Keratinocyte (primary cell): Measurements from ENCODE around the gene GTF3C5. TPM values are rescaled to one million over a fixed set of nuclear protein-coding genes. Genes with fewer than 3 reads are reported as not detected.

Experiments
- DNase-seq: peaks from one replicate; pipeline ENCODE4 v3.0.0-alpha.2; 2011; ENCODE audit warnings: low read depth, missing footprints, low spot score
- FAIRE-seq: peaks from 2 replicates; lab custom pipeline; 2011; peaks lifted over from hg19 to GRCh38; lab: Jason Lieb, UNC
- H2AFZ ChIP-seq: 2 replicates; pipeline ENCODE4 v1.6.0; 2012; ENCODE audit warnings: low read length, control low read depth, inconsistent platforms; ENCODE audit not compliant: control insufficient read depth
- H3K27ac ChIP-seq: 2 replicates; pipeline ENCODE4 v1.5.1; 2011; ENCODE audit warnings: low read length; ENCODE audit not compliant: control insufficient read depth, insufficient read depth
- H3K27me3 ChIP-seq: 3 replicates; pipeline ENCODE4 v1.6.0; 2011; ENCODE audit warnings: low read length; ENCODE audit not compliant: control insufficient read depth, insufficient read depth; ENCODE audit errors: extremely low read depth
- H3K36me3 ChIP-seq, 2 experiments: 2 replicates in 1 of 2; 3 replicates in 1 of 2; pipeline ENCODE4 v1.5.1; 2011; ENCODE audit warnings: low read length in 2 of 2, mild to moderate bottlenecking in 1 of 2; ENCODE audit not compliant: control insufficient read depth in 2 of 2, insufficient read depth in 2 of 2; ENCODE audit errors: extremely low read depth in 1 of 2
- H3K4me1 ChIP-seq: 3 replicates; pipeline ENCODE4 v1.5.1; 2011; ENCODE audit warnings: low read length; ENCODE audit not compliant: control insufficient read depth, insufficient read depth; ENCODE audit errors: extremely low read depth
- H3K4me2 ChIP-seq: 3 replicates; pipeline ENCODE4 v1.6.0; 2011; ENCODE audit warnings: low read depth, low read length; ENCODE audit not compliant: control insufficient read depth, insufficient read depth; ENCODE audit errors: extremely low read depth
- H3K4me3 ChIP-seq, 3 experiments: fragments of 200-600 bp in 1 of 3; sonication (generic) in 1 of 3; 2 replicates in 2 of 3; 3 replicates in 1 of 3; pipeline ENCODE4 v1.5.1; 2011 to 2016; ENCODE audit warnings: low read length in 3 of 3, mild to moderate bottlenecking in 3 of 3, control low read depth in 2 of 3, inconsistent platforms in 1 of 3, low read depth in 1 of 3, mixed read lengths in 1 of 3, mixed run types in 1 of 3, moderate library complexity in 1 of 3; ENCODE audit not compliant: control insufficient read depth in 2 of 3, insufficient read depth in 2 of 3; ENCODE audit errors: extremely low read depth in 1 of 3
- H3K79me2 ChIP-seq: 2 replicates; pipeline ENCODE4 v1.6.0; 2012; ENCODE audit warnings: low read length; ENCODE audit not compliant: control insufficient read depth, insufficient read depth
- H3K9ac ChIP-seq: 3 replicates; pipeline ENCODE4 v1.6.0; 2011; ENCODE audit warnings: low read length; ENCODE audit not compliant: control insufficient read depth, insufficient read depth; ENCODE audit errors: extremely low read depth
- H3K9me1 ChIP-seq: 3 replicates; pipeline ENCODE4 v1.6.0; 2011; ENCODE audit warnings: low read length; ENCODE audit not compliant: control insufficient read depth, insufficient read depth; ENCODE audit errors: extremely low read depth
- H3K9me3 ChIP-seq: 2 replicates; pipeline ENCODE4 v1.5.1; 2012; ENCODE audit warnings: low read depth, low read length; ENCODE audit not compliant: control insufficient read depth
- H4K20me1 ChIP-seq: 3 replicates; pipeline ENCODE4 v1.6.0; 2011; ENCODE audit warnings: low read length; ENCODE audit not compliant: control insufficient read depth, insufficient read depth; ENCODE audit errors: extremely low read depth
- EZH2 ChIP-seq: IDR thresholded peaks from one replicate; pipeline ENCODE4 v1.6.1; 2012; ENCODE audit warnings: inconsistent platforms, mild to moderate bottlenecking, low read length, moderate library complexity
- dilution Hi-C: fragments of 300-500 bp; cut with MboI; formaldehyde crosslinking; loops from one replicate; pipeline ENCODE4 v1.7.0; 2020; ENCODE audit warnings: low sequenced_read_pairs; ENCODE audit not compliant: extremely low pct_ligation_motif_present
- polyA plus RNA-seq, 5 experiments: library from polyadenylated mRNA; depleted of rRNA in 3 of 5; stranded (reverse) in 3 of 5; stranded (forward) in 1 of 5; unstranded in 1 of 5; fragments of >200 nt; gene quantifications; 1 replicate in 1 of 5; 2 replicates in 3 of 5; 3 replicates in 1 of 5; pipeline versions ENCODE4 v1.2.1 to v1.2.3, GENCODE V29; 2011 to 2012; ENCODE audit warnings: missing spikeins in 2 of 5, low read depth in 1 of 5, low replicate concordance in 1 of 5
- TF ChIP-seq, protein P1 (sequence below), 3 experiments: IDR thresholded peaks in 1 of 3; conservative IDR thresholded peaks in 1 of 3; optimal IDR thresholded peaks in 1 of 3; 2 replicates in 2 of 3; 3 replicates in 1 of 3; pipeline versions ENCODE3 to v1.5.1; 2011; ENCODE audit warnings: low read length in 3 of 3, mild to moderate bottlenecking in 3 of 3, moderate library complexity in 2 of 3, control low read depth in 1 of 3, inconsistent platforms in 1 of 3; ENCODE audit not compliant: insufficient read depth in 2 of 3; ENCODE audit errors: extremely low read depth in 1 of 3

GTF3C5 gene
- polyA plus RNA-seq, 1 donor (not counting 4 experiments of a cell fraction or from before 2014, with no cell fraction given) = 37.2 TPM

- Histone ChIP-seq H2AFZ (no peak overlapping the region), H3K27me3 (peaks cover 5% of the 10 kb centered on the region), H3K36me3 (peaks cover 0 to 12% of the 10 kb centered on the region in 2 experiments), H4K20me1 (no peaks in the 10 kb centered on the region), H3K9ac (no peak overlapping the region), H3K9me3 (no peaks in the 10 kb centered on the region), H3K27ac (no peak overlapping the region), H3K79me2 (no peaks in the 10 kb centered on the region), H3K9me1 (peaks cover 3% of the 10 kb centered on the region), H3K4me3 (no peak overlapping the region), H3K4me2 (no peak overlapping the region), H3K4me1 (peaks cover 36% of the 10 kb centered on the region)
- DNase-seq = no peak
- dilution Hi-C loops = no loop called here
- no peak for TF ChIP-seq EZH2
- FAIRE-seq = no peak
These were observed 27.9 kb downstream of the GTF3C5 start for GRCh38 chr9:133058550-133059320.

- no peak for DNase-seq
- H2AFZ ChIP-seq = no peak overlapping the region
- H3K79me2 ChIP-seq = no peaks in the 10 kb centered on the region
- H3K4me3 ChIP-seq = no peak overlapping the region
- H3K4me2 ChIP-seq = peak overlapping the region; percentile 66
- H3K9ac ChIP-seq = no peak overlapping the region
- TF ChIP-seq, protein P1, sequence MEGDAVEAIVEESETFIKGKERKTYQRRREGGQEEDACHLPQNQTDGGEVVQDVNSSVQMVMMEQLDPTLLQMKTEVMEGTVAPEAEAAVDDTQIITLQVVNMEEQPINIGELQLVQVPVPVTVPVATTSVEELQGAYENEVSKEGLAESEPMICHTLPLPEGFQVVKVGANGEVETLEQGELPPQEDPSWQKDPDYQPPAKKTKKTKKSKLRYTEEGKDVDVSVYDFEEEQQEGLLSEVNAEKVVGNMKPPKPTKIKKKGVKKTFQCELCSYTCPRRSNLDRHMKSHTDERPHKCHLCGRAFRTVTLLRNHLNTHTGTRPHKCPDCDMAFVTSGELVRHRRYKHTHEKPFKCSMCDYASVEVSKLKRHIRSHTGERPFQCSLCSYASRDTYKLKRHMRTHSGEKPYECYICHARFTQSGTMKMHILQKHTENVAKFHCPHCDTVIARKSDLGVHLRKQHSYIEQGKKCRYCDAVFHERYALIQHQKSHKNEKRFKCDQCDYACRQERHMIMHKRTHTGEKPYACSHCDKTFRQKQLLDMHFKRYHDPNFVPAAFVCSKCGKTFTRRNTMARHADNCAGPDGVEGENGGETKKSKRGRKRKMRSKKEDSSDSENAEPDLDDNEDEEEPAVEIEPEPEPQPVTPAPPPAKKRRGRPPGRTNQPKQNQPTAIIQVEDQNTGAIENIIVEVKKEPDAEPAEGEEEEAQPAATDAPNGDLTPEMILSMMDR (optimal IDR thresholded peaks at IDR 0.05 in 1 of 3, IDR thresholded peaks at IDR 0.05 in 1 of 3, conservative IDR thresholded peaks at IDR 0.05 in 1 of 3; ENCODE audit: extremely low read depth in 1 of 3, insufficient read depth in 2 of 3, low read length in 3 of 3) = no peak
- no peak overlapping the region for H3K27ac ChIP-seq
- dilution Hi-C loops = no loop called here
- H3K4me1 ChIP-seq = peaks cover 43% of the 10 kb centered on the region
- no peaks in the 10 kb centered on the region for H4K20me1 ChIP-seq
- H3K27me3 ChIP-seq = peaks cover 10% of the 10 kb centered on the region
- H3K36me3 ChIP-seq = peaks cover 0 to 12% of the 10 kb centered on the region in 2 experiments
- H3K9me3 ChIP-seq = no peaks in the 10 kb centered on the region
- peak; percentile 46 for FAIRE-seq
- peaks cover 3% of the 10 kb centered on the region for H3K9me1 ChIP-seq
These were observed 28.8 kb downstream of the GTF3C5 start for GRCh38 chr9:133059623-133060022.
